Measurements from ENCODE around the gene WDTC1.

- TF ChIP-seq CTCF (IDR thresholded peaks at IDR 0.05; ENCODE audit: low read depth, low read length, missing input control) (no peak), TAF1 (conservative IDR thresholded peaks at IDR 0.05) (no peak), ATF3 (IDR thresholded peaks at IDR 0.05) (no peak), HNF4G (IDR thresholded peaks at IDR 0.05) (no peak), SP1 (IDR thresholded peaks at IDR 0.05) (no peak), RAD21 (IDR thresholded peaks at IDR 0.05) (no peak), RXRA (IDR thresholded peaks at IDR 0.05) (no peak), NR2F2 (IDR thresholded peaks at IDR 0.05) (no peak), MAX (IDR thresholded peaks at IDR 0.05) (no peak), FOXA1 (IDR thresholded peaks at IDR 0.05) (no peak), GABPA (IDR thresholded peaks at IDR 0.05 in 1 of 2, conservative IDR thresholded peaks at IDR 0.05 in 1 of 2) (no peak), HNF4A (conservative IDR thresholded peaks at IDR 0.05) (no peak)
These were observed 115.6 kb downstream of the WDTC1 start for GRCh38 chr1:27349784-27350662.
